ENCODE measurements around the gene GAPVD1. TPM values are rescaled to one million over a fixed set of nuclear protein-coding genes. Genes with fewer than 3 reads are reported as not detected.
"Not testable (repeated sequence)": the region's sequence is repeated elsewhere in the genome, so short reads cannot be mapped to it uniquely, and the experiment has no call there.

The GAPVD1 gene
- total and polyA plus RNA-seq, 12 donors, result 6.9 to 40.0 (median 34.5) TPM

GRCh38 chr9:125227761-125228160 lies 33.9 kb upstream of the GAPVD1 start:
- Histone ChIP-seq H3K27ac (no peak overlapping the region), H3K4me1 (no peaks in the 10 kb centered on the region), H3K27me3 (no peaks in the 10 kb centered on the region), H3K36me3 (peaks cover 0 to 93% (median 12%) of the 10 kb centered on the region in 9 donors), H3K9me3 (no peaks in the 10 kb centered on the region), H3K4me3 (no peak overlapping the region)
- 77 to 80% methylated on average over 6 of the region's 6 CpGs for WGBS, 2 donors
- intact Hi-C loops (cut with DNase I), result no loop called here
- no peak for TF ChIP-seq CTCF (IDR thresholded peaks at IDR 0.05)
- no peak for DNase-seq
- ATAC-seq, result peak in 1 of 8 donors; percentile 53

- H3K9me3 ChIP-seq, result no peaks in the 10 kb centered on the region
- intact Hi-C loops (cut with DNase I), result no loop called here
- H3K27ac ChIP-seq, result no peak overlapping the region
- H3K36me3 ChIP-seq, result peaks cover 0 to 97% (median 45%) of the 10 kb centered on the region in 9 donors
- TF ChIP-seq CTCF (IDR thresholded peaks at IDR 0.05), result no peak
- no peak overlapping the region for H3K4me3 ChIP-seq
- DNase-seq (no peak), ATAC-seq (peak in 1 of 8 donors; percentile 66)
- H3K27me3 ChIP-seq, result no peaks in the 10 kb centered on the region
- H3K4me1 ChIP-seq, result peaks cover 14 to 44% (median 38%) of the 10 kb centered on the region in 9 donors
- 64 to 66% methylated on average over 3 of the region's 3 CpGs for WGBS, 2 donors
These were observed 27.9 kb upstream of the GAPVD1 start for GRCh38 chr9:125233678-125234077.

- H3K27me3 ChIP-seq; H3K27ac ChIP-seq; ATAC-seq; DNase-seq; intact Hi-C loops (cut with DNase I); H3K4me3 ChIP-seq; H3K9me3 ChIP-seq: not testable (repeated sequence)
- Histone ChIP-seq H3K36me3 (peaks cover 0 to 97% (median 50%) of the 10 kb centered on the region in 9 donors), H3K4me1 (peaks cover 16 to 48% (median 42%) of the 10 kb centered on the region in 9 donors)
- 95 to 97% methylated on average over 8 of the region's 8 CpGs for WGBS, 2 donors
These were observed 27.5 kb upstream of the GAPVD1 start for GRCh38 chr9:125234099-125234498.

- ATAC-seq, result no peak
- intact Hi-C loops (cut with DNase I), result no loop called here
- H3K4me1 ChIP-seq, result peaks cover 24 to 60% (median 54%) of the 10 kb centered on the region in 9 donors
- no peaks in the 10 kb centered on the region for H3K9me3 ChIP-seq
- no peaks in the 10 kb centered on the region for H3K27me3 ChIP-seq
- H3K36me3 ChIP-seq, result peaks cover 0 to 90% (median 52%) of the 10 kb centered on the region in 9 donors
- WGBS, 2 donors, result 44 to 51% methylated on average over 5 of the region's 5 CpGs
- peak overlapping the region in 7 of 10 donors; percentile 2 to 93 (median 34) for H3K4me3 ChIP-seq
- DNase-seq, result no peak
- no peak for TF ChIP-seq CTCF (IDR thresholded peaks at IDR 0.05)
- H3K27ac ChIP-seq, result peak overlapping the region in 1 of 10 donors; percentile 5
These were observed 25.7 kb upstream of the GAPVD1 start for GRCh38 chr9:125235804-125236519.

GRCh38 chr9:125236520-125237159 lies 25.0 kb upstream of the GAPVD1 start:
- DNase-seq; ATAC-seq; intact Hi-C loops (cut with DNase I); H3K27me3 ChIP-seq; H3K9me3 ChIP-seq: not testable (repeated sequence)
- Histone ChIP-seq H3K4me3 (peak overlapping the region in 8 of 10 donors; percentile 2 to 93 (median 55)), H3K36me3 (peaks cover 0 to 83% (median 52%) of the 10 kb centered on the region in 9 donors), H3K27ac (peak overlapping the region in 2 of 10 donors; percentile 9 to 21), H3K4me1 (peaks cover 24 to 60% (median 55%) of the 10 kb centered on the region in 9 donors)
- 58 to 63% methylated on average over 5 of the region's 5 CpGs for WGBS, 2 donors
